ENCODE results near the gene UBR4.

- TF ChIP-seq EZH2 (optimal IDR thresholded peaks at IDR 0.05; ENCODE audit: low read depth, low read length) (no peak), CTCF (IDR thresholded peaks at IDR 0.05; ENCODE audit: low read length) (no peak)
These were observed 40.7 kb upstream of the UBR4 start for GRCh38 chr1:19250629-19251304.
